MM.1S (cell line): ENCODE results near the gene DAB1.
"Not testable (repeated sequence)": the region's sequence is repeated elsewhere in the genome, so short reads cannot be mapped to it uniquely, and the experiment has no call there.

Source experiments
- DNase-seq: peaks from one replicate; pipeline ENCODE4 v3.0.0-alpha.2; 2015
- H2AFZ ChIP-seq: fragments of 300-600 bp; sonication (generic); 2 replicates; pipeline ENCODE4 v1.6.0; 2016; ENCODE audit warnings: antibody characterized with exemption, low read length
- H3F3A ChIP-seq: fragments of 300-600 bp; sonication (generic); 2 replicates; pipeline ENCODE4 v1.6.1; 2016; ENCODE audit warnings: mild to moderate bottlenecking, antibody characterized with exemption, low read length, moderate library complexity, mixed read lengths; ENCODE audit not compliant: insufficient read depth
- H3K27ac ChIP-seq: fragments of 300-600 bp; sonication (generic); 2 replicates; pipeline ENCODE4 v1.5.1; 2016; ENCODE audit warnings: mild to moderate bottlenecking, low read length
- H3K27me3 ChIP-seq: fragments of 300-600 bp; sonication (generic); replicated peaks from 2 replicates; pipeline ENCODE4 v1.6.0; 2016; ENCODE audit warnings: low read length; ENCODE audit not compliant: insufficient read depth
- H3K36me3 ChIP-seq: fragments of 300-600 bp; sonication (generic); replicated peaks from 2 replicates; pipeline ENCODE4 v1.6.1; 2016; ENCODE audit warnings: mild to moderate bottlenecking, low read length, mixed read lengths; ENCODE audit not compliant: insufficient read depth
- H3K4me1 ChIP-seq: fragments of 300-600 bp; sonication (generic); 2 replicates; pipeline ENCODE4 v1.6.1; 2016; ENCODE audit warnings: low read length, mixed read lengths
- H3K4me2 ChIP-seq: fragments of 300-600 bp; sonication (generic); 2 replicates; pipeline ENCODE4 v1.6.0; 2016; ENCODE audit warnings: low read depth, low read length
- H3K4me3 ChIP-seq: fragments of 300-600 bp; sonication (generic); 2 replicates; pipeline ENCODE4 v1.5.1; 2016; ENCODE audit warnings: low read length, mixed read lengths
- H3K79me2 ChIP-seq: fragments of 300-600 bp; sonication (generic); 2 replicates; pipeline ENCODE4 v1.6.1; 2016; ENCODE audit warnings: mixed run types, low read length, mixed read lengths
- H3K9ac ChIP-seq: fragments of 300-600 bp; sonication (generic); 2 replicates; pipeline ENCODE4 v1.6.1; 2016; ENCODE audit warnings: low read length, mixed read lengths
- H3K9me2 ChIP-seq: fragments of 300-600 bp; sonication (generic); replicated peaks from 2 replicates; pipeline ENCODE4 v1.6.1; 2016; ENCODE audit warnings: mild to moderate bottlenecking, low read length, mixed read lengths; ENCODE audit not compliant: insufficient read depth
- H3K9me3 ChIP-seq: fragments of 300-600 bp; sonication (generic); replicated peaks from 2 replicates; pipeline ENCODE4 v1.6.1; 2016; ENCODE audit warnings: mild to moderate bottlenecking, low read length, mixed read lengths; ENCODE audit not compliant: insufficient read depth
- H4K20me1 ChIP-seq: fragments of 300-600 bp; sonication (generic); 2 replicates; pipeline ENCODE4 v1.6.1; 2016; ENCODE audit warnings: mild to moderate bottlenecking, low read length, moderate library complexity, mixed read lengths; ENCODE audit not compliant: insufficient read depth
- EZH2 ChIP-seq: fragments of 300-600 bp; sonication (generic); optimal IDR thresholded peaks from 2 replicates; pipeline ENCODE3; 2017; ENCODE audit warnings: low read depth, mild to moderate bottlenecking, antibody characterized with exemption, low read length, mixed read lengths
- EZH2phosphoT487 ChIP-seq: fragments of 300-600 bp; sonication (generic); IDR thresholded peaks from 2 replicates; pipeline ENCODE4 v1.6.1; 2018; ENCODE audit warnings: antibody characterized with exemption, low read length
- TF ChIP-seq, protein P1 (sequence below): fragments of 300-600 bp; sonication (generic); IDR thresholded peaks from 2 replicates; pipeline ENCODE4 v1.5.1; 2016; ENCODE audit warnings: antibody characterized with exemption, low read length, mixed read lengths

Gene DAB1

GRCh38 chr1:57089221-57089620, 334.6 kb downstream of the DAB1 start:
- no peaks in the 10 kb centered on the region for H3F3A ChIP-seq

DNA sequence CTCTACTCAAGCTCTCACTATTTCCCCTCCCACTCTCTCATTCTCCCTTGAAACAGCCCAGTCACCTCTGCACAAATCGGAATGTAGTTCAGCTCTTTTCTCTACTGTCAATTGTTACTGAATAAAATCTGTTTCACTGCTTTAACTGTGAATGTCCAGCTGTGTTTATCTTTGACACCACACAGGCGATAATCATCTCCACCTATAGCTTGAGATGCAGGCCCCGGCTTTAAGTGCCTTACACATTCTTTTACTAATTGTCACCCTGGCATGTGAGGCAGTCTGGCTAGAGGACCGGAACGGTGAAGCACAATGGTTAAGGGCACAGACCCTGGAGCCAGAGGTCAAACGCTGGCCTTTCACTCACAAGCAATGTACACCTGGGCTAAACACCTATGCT, 335.2 kb downstream of the DAB1 start:
- H3K27ac ChIP-seq = no peak overlapping the region
- no peaks in the 10 kb centered on the region for H3K9me2 ChIP-seq
- H3K79me2 ChIP-seq = no peaks in the 10 kb centered on the region
- no peak overlapping the region for H3K4me3 ChIP-seq
- no peaks in the 10 kb centered on the region for H3K36me3 ChIP-seq
- no peaks in the 10 kb centered on the region for H3K27me3 ChIP-seq
- H2AFZ ChIP-seq = no peak overlapping the region
- no peaks in the 10 kb centered on the region for H3K9me3 ChIP-seq
- no peak overlapping the region for H3K4me2 ChIP-seq
- H3K9ac ChIP-seq = no peak overlapping the region
- no peaks in the 10 kb centered on the region for H3F3A ChIP-seq
- H3K4me1 ChIP-seq = no peaks in the 10 kb centered on the region
- DNase-seq = no peak
- TF ChIP-seq EZH2 (no peak), EZH2phosphoT487 (no peak)
- TF ChIP-seq, protein P1, sequence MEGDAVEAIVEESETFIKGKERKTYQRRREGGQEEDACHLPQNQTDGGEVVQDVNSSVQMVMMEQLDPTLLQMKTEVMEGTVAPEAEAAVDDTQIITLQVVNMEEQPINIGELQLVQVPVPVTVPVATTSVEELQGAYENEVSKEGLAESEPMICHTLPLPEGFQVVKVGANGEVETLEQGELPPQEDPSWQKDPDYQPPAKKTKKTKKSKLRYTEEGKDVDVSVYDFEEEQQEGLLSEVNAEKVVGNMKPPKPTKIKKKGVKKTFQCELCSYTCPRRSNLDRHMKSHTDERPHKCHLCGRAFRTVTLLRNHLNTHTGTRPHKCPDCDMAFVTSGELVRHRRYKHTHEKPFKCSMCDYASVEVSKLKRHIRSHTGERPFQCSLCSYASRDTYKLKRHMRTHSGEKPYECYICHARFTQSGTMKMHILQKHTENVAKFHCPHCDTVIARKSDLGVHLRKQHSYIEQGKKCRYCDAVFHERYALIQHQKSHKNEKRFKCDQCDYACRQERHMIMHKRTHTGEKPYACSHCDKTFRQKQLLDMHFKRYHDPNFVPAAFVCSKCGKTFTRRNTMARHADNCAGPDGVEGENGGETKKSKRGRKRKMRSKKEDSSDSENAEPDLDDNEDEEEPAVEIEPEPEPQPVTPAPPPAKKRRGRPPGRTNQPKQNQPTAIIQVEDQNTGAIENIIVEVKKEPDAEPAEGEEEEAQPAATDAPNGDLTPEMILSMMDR = no peak
- H4K20me1 ChIP-seq = no peaks in the 10 kb centered on the region

More at GRCh38 chr1:57089221-57089620, 334.6 kb downstream of the DAB1 start:
- Histone ChIP-seq H4K20me1 (no peaks in the 10 kb centered on the region), H3K27ac (no peak overlapping the region), H3K4me1 (no peaks in the 10 kb centered on the region), H3K4me2 (no peak overlapping the region), H3K9ac (no peak overlapping the region), H3K9me2 (no peaks in the 10 kb centered on the region), H3K27me3 (no peaks in the 10 kb centered on the region), H3K9me3 (no peaks in the 10 kb centered on the region), H3K79me2 (no peaks in the 10 kb centered on the region), H3K36me3 (no peaks in the 10 kb centered on the region), H3K4me3 (no peak overlapping the region), H2AFZ (no peak overlapping the region)
- TF ChIP-seq EZH2 (no peak), EZH2phosphoT487 (no peak)
- TF ChIP-seq, protein P1 = no peak
- no peak for DNase-seq

GRCh38 chr1:57087660-57088059, 336.2 kb downstream of the DAB1 start:
- not testable (repeated sequence) for H3K9me2 ChIP-seq, H3K27ac ChIP-seq, H3K9me3 ChIP-seq, H3K27me3 ChIP-seq, H3K4me3 ChIP-seq, H3K4me2 ChIP-seq, H4K20me1 ChIP-seq, H3K36me3 ChIP-seq, H3K4me1 ChIP-seq, H2AFZ ChIP-seq, H3F3A ChIP-seq, H3K9ac ChIP-seq, H3K79me2 ChIP-seq, DNase-seq

DNA sequence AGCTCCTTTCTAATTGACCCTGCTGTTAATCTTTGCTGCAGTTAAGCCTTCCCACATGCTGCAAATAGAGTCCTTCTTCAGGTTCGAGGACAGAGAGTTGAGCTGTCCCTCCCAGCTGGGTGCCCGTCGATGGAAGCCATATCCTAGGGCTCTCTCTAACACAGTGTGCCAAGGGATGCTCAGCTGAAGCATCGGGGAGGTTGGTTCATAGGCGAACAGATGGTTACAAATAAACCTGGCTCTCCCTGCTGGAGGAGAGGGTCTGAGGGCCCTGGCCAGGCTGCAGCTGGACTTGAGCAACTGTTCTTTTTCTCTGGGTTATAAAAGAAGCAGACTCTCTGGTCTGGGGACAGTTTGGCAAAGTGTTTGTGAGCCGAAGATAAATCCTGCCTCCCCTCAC, 337.7 kb downstream of the DAB1 start:
- Histone ChIP-seq H3K27ac (no peak overlapping the region), H3K9me3 (no peaks in the 10 kb centered on the region), H3K4me1 (no peaks in the 10 kb centered on the region), H3K9me2 (no peaks in the 10 kb centered on the region), H3K4me3 (no peak overlapping the region), H4K20me1 (no peaks in the 10 kb centered on the region), H3K4me2 (no peak overlapping the region), H3K9ac (no peak overlapping the region), H2AFZ (no peak overlapping the region), H3K36me3 (no peaks in the 10 kb centered on the region), H3F3A (no peaks in the 10 kb centered on the region), H3K79me2 (no peaks in the 10 kb centered on the region), H3K27me3 (no peaks in the 10 kb centered on the region)
- no peak for DNase-seq
- TF ChIP-seq EZH2 (no peak), EZH2phosphoT487 (no peak)
- TF ChIP-seq, protein P1 = no peak
